ENCODE measurements around the gene MTG1.

DNA sequence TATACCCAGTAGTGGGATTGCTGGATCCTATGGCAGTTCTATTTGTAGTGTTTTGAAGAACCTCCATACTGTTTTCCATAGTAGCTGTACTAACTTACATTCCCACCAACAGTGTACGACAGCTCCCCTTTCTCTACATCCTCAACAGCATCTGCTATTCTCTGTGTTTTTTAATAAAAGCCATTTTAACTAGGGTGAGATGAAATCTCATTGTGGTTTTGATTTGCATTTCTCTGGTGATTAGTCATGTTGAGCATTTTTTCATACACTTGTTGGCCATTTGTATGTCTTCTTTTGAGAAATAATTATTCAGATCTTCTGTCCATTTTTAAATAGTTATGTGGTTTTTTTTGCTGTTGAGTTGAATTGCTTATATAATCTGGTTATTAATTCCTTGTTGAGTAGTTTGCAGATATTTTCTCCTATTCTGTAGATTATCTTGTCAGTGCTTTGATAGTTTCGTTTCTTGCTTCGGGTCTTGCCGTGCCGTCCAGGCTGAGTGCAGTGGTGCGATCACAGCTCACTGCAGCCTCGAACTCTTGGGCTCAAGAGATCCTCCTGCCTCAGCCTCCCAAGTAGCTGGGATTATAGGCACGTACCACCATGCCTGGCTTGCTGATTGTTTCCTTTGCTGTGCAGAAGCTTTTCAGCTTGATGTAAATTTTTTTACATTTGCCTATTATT lies 12.0 kb downstream of the MTG1 start:
- TF ChIP-seq POLR2A (IDR thresholded peaks at IDR 0.05) (no peak), EP300 (IDR thresholded peaks at IDR 0.05) (no peak)
- TF ChIP-seq, protein P1, sequence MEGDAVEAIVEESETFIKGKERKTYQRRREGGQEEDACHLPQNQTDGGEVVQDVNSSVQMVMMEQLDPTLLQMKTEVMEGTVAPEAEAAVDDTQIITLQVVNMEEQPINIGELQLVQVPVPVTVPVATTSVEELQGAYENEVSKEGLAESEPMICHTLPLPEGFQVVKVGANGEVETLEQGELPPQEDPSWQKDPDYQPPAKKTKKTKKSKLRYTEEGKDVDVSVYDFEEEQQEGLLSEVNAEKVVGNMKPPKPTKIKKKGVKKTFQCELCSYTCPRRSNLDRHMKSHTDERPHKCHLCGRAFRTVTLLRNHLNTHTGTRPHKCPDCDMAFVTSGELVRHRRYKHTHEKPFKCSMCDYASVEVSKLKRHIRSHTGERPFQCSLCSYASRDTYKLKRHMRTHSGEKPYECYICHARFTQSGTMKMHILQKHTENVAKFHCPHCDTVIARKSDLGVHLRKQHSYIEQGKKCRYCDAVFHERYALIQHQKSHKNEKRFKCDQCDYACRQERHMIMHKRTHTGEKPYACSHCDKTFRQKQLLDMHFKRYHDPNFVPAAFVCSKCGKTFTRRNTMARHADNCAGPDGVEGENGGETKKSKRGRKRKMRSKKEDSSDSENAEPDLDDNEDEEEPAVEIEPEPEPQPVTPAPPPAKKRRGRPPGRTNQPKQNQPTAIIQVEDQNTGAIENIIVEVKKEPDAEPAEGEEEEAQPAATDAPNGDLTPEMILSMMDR (IDR thresholded peaks at IDR 0.05) = no peak

Measured in sigmoid colon (tissue), 4 donors.